ENCODE data around the gene OR6B1. TPM values are rescaled to one million over a fixed set of nuclear protein-coding genes. Genes with fewer than 3 reads are reported as not detected.
"Not testable (repeated sequence)": the region's sequence is repeated elsewhere in the genome, so short reads cannot be mapped to it uniquely, and the experiment has no call there.

The OR6B1 gene
- total RNA-seq, 1 donor from 2014 or later, result not detected

DNA sequence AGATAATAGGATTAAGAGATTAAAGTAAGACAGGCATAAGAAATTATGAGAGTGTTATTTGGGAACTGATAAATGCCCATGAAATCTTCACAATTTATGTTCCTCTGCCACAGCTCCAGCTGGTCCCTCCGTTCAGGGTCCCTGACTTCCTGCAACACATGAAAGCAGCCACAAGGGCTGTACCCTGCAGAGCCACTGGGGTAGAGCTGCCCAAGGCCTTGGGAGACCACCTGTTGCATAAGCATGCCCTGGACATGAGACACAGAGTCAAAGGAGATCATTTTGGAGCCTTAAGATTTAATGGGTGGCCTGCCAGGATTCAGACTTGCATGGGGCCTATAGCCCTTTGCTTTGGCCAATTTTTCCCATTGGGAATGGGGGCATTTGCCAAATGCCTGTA is 10.7 kb downstream of the OR6B1 start:
- H3K27ac Mint-ChIP-seq; H3K4me1 Mint-ChIP-seq (ENCODE audit: low read depth); H3K4me3 Mint-ChIP-seq; H3K36me3 Mint-ChIP-seq (ENCODE audit: low read depth); DNase-seq (ENCODE audit: low spot score); intact Hi-C loops (cut with micrococcal nuclease): not testable (repeated sequence)
- Mint-ChIP-seq H3K9me3 (peaks cover 22% of the 10 kb centered on the region), H3K27me3 (ENCODE audit: insufficient read depth) (peaks cover 10% of the 10 kb centered on the region)

DNA sequence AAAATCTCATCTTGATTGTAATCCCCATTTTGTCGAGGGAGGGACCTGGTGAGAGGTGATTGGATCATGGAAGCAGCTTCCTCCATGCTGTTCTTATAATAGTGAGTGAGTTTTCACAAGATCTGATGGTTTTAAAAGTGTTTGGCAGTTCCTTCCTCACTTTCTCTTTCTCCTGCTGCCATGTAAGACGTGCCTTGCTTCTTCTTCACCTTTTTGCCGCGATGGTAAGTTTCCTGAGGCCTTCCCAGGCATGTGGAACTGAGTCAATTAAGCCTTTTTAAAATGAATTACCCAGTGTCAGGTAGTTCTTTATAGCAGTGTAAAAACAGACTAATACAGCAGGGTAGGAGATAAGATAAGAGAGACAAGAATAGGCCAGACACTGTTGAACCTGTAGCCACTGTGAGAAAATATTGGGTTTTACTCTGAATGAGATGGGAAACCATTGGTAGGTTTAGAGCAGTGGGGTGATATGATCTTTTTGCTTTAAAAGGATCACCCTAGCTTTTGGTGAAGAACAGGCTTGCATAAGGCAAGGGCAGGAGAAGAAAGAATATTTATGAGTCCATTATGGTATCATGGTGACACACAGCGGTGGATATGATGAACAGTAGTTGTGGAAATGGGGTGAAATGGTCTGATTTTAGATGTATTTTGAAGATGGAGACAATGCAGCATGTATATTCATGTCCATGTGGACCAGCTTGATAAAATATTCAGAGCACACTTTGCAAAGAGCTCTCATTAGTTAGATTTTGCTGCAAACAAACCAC is 11.5 kb downstream of the OR6B1 start:
- DNase-seq (ENCODE audit: low spot score), result no peak
- H3K27me3 Mint-ChIP-seq (ENCODE audit: insufficient read depth), result peaks cover 10% of the 10 kb centered on the region
- no peaks in the 10 kb centered on the region for H3K4me1 Mint-ChIP-seq (ENCODE audit: low read depth)
- H3K4me3 Mint-ChIP-seq, result no peak overlapping the region
- H3K36me3 Mint-ChIP-seq (ENCODE audit: low read depth), result no peaks in the 10 kb centered on the region
- peaks cover 22% of the 10 kb centered on the region for H3K9me3 Mint-ChIP-seq
- no peak overlapping the region for H3K27ac Mint-ChIP-seq
- intact Hi-C loops (cut with micrococcal nuclease), result no loop called here

DNA sequence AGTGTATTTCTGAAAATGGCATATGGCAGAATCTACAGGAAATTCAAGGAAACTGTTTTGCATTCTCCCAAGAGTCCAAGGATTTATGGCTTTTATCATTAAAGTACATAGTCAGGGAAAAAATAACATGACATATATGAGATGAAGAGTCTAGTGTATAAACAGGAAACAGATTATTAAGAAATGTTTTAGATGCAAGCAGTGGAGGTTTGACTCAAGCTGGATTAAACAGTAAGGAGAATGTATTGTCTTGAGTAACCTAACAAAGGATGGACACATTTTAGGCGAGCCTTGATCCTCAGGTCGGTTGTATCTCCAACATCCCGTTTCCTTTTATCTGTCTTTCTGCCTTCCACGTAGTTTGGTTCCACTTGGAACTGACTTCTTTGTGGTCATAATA is 17.9 kb downstream of the OR6B1 start:
- Mint-ChIP-seq H3K27ac (no peak overlapping the region), H3K4me3 (no peak overlapping the region), H3K36me3 (ENCODE audit: low read depth) (no peaks in the 10 kb centered on the region), H3K27me3 (ENCODE audit: insufficient read depth) (peaks cover 10% of the 10 kb centered on the region), H3K9me3 (no peaks in the 10 kb centered on the region), H3K4me1 (ENCODE audit: low read depth) (no peaks in the 10 kb centered on the region)
- intact Hi-C loops (cut with micrococcal nuclease), result no loop called here
- no peak for DNase-seq (ENCODE audit: low spot score)

DNA sequence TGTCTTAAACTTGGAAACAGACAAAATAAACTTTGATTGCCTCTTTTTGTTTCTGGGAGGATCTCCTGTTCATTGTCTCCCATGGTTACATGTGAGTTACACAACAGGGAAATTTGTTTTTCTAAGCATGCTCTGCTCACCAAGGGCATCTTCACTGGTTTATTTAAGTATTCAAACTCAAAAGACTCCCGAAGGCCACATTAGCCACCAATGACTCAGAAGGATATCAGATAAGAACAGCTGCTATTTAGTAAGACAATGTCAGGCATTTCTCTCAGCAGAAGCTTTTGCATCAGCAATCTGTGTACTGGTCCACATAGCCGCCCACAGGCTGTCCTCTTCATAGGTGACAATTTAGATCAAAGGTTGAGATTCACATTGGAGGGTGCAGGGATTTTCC is 19.3 kb downstream of the OR6B1 start:
- Mint-ChIP-seq H3K4me1 (ENCODE audit: low read depth) (no peaks in the 10 kb centered on the region), H3K27me3 (ENCODE audit: insufficient read depth) (peaks cover 7% of the 10 kb centered on the region), H3K4me3 (no peak overlapping the region), H3K9me3 (no peaks in the 10 kb centered on the region), H3K36me3 (ENCODE audit: low read depth) (no peaks in the 10 kb centered on the region), H3K27ac (no peak overlapping the region)
- no peak for DNase-seq (ENCODE audit: low spot score)
- intact Hi-C loops (cut with micrococcal nuclease), result no loop called here

DNA sequence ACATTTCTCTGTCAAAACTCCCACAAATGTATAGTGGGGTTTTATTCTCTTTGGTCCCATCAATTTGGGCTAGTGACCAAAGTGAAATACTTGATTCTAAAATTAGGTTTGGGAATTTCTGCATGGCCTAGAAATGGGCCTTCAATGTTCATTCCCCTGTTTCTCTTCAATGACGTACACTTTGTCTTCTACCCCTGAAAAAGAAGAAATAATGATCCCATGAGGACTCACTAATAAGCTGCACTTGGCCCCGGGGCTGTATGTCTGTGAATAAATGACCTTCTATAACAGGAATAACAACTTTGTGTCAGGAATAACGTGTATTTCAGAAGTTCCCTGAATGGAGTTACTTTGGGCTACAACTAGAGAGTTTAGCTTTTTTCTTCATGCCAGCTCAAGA is 20.2 kb downstream of the OR6B1 start:
- H3K36me3 Mint-ChIP-seq (ENCODE audit: low read depth), result no peaks in the 10 kb centered on the region
- DNase-seq (ENCODE audit: low spot score), result no peak
- peaks cover 2% of the 10 kb centered on the region for H3K27me3 Mint-ChIP-seq (ENCODE audit: insufficient read depth)
- H3K27ac Mint-ChIP-seq, result no peak overlapping the region
- intact Hi-C loops (cut with micrococcal nuclease), result no loop called here
- H3K4me1 Mint-ChIP-seq (ENCODE audit: low read depth), result no peaks in the 10 kb centered on the region
- H3K9me3 Mint-ChIP-seq, result no peaks in the 10 kb centered on the region
- H3K4me3 Mint-ChIP-seq, result no peak overlapping the region

DNA sequence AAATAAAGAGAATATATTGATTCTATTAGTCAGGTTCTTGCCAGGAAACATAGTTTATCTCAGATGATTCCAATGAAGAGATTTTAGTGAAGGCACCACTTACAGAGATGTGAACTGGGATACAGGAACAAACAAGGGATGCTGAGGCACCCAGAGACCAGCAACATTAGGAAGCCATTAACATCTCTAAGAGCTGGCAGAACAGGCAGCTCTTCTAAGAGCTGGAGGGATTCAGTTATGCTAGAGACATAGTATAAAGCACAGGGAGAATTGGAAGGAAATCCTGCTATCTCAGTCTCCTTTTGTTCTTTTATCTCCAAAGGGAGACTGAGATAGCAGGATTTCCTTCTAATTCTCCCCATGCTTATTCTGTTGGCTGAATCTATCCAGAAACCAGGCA is 22.0 kb downstream of the OR6B1 start:
- Mint-ChIP-seq H3K27me3 (ENCODE audit: insufficient read depth) (no peaks in the 10 kb centered on the region), H3K9me3 (no peaks in the 10 kb centered on the region), H3K36me3 (ENCODE audit: low read depth) (no peaks in the 10 kb centered on the region), H3K27ac (no peak overlapping the region), H3K4me1 (ENCODE audit: low read depth) (no peaks in the 10 kb centered on the region), H3K4me3 (no peak overlapping the region)
- DNase-seq (ENCODE audit: low spot score), result no peak
- intact Hi-C loops (cut with micrococcal nuclease), result no loop called here

DNA sequence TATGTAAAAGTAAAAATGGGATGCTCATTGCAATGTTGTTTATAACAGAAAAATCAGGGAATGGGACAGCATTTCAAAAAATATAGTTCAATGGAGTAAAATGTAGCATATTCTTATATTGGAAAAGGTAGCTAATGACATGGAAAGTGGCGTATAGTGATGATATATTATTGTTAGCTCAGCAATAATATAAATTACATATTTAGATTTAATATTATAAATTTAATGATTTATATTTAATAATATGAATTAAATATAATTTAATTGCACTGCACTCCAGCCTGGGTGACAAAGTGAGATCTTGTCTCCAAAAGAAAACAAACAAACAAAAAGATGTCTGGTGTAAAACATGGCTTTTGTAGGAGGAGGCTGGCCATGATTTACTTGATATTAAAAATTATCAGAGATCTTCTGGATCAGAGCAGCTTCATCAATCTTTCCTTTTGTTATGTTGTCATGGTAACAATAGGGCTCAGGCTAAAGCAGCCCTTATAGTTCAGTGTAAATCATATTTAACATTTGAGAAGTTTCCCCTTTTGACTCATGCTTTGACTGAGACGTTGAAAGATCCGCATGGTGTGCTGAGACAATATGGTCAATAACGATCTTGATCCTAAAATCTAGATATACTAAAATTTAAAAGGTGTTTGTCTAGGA is 23.2 kb downstream of the OR6B1 start:
- H3K4me3 Mint-ChIP-seq, result no peak overlapping the region
- intact Hi-C loops (cut with micrococcal nuclease), result no loop called here
- no peaks in the 10 kb centered on the region for H3K9me3 Mint-ChIP-seq
- no peaks in the 10 kb centered on the region for H3K36me3 Mint-ChIP-seq (ENCODE audit: low read depth)
- DNase-seq (ENCODE audit: low spot score), result no peak
- no peak overlapping the region for H3K27ac Mint-ChIP-seq
- H3K27me3 Mint-ChIP-seq (ENCODE audit: insufficient read depth), result no peaks in the 10 kb centered on the region
- H3K4me1 Mint-ChIP-seq (ENCODE audit: low read depth), result no peaks in the 10 kb centered on the region

DNA sequence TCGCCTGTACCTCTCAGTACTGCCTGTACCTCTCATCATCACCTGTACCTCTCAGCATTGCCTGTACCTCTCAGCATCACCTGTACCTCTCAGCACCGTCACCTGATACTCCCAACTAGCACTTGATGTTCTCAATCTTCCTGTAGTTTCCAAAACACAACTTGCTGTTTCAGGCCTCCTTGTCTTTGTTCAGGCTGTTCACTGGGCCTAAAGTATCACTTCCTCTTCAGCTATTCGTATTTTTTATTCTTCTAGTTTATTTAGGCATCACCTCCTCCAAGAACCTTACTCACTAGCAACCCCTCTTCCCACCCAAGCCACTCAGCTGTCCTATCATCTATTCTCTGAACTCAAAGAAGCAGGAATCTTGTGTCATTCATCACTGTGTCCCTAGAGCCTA is 24.1 kb downstream of the OR6B1 start:
- Mint-ChIP-seq H3K4me3 (no peak overlapping the region), H3K27me3 (ENCODE audit: insufficient read depth) (no peaks in the 10 kb centered on the region), H3K9me3 (no peaks in the 10 kb centered on the region), H3K36me3 (ENCODE audit: low read depth) (no peaks in the 10 kb centered on the region), H3K4me1 (ENCODE audit: low read depth) (no peaks in the 10 kb centered on the region), H3K27ac (no peak overlapping the region)
- intact Hi-C loops (cut with micrococcal nuclease), result no loop called here
- DNase-seq (ENCODE audit: low spot score), result no peak

DNA sequence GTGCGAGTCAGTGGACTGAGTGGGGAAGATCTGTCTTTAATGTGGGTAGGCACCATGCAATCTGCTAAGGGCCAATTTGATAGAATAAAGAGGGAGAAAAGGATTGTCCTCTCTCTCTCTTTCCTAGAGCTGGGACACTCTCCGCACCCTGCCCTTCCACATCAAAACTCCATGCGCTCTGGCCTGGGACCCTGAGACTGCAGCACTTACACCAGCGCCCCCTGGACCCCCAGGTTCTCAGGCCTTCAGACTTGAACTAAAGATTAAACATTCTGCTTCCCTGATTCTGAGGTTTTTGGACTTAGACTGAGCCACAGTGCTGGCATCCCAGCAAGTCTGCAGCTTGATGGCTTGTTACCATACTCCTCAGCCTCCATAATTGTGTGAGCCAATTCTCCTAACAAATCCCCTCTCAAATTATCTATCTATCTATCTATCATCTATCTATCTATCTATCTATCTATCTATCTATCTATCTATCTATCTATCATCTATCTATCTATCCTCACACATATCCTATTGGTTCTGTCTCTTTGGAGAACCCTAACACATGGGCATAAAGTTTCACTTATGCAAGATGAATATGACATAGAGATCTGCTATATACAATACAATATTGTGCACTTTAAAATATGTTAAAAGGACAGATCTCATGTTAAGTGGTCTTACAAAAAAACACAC is 26.2 kb downstream of the OR6B1 start:
- Mint-ChIP-seq H3K27me3 (ENCODE audit: insufficient read depth) (peaks cover 6% of the 10 kb centered on the region), H3K27ac (no peak overlapping the region)

DNA sequence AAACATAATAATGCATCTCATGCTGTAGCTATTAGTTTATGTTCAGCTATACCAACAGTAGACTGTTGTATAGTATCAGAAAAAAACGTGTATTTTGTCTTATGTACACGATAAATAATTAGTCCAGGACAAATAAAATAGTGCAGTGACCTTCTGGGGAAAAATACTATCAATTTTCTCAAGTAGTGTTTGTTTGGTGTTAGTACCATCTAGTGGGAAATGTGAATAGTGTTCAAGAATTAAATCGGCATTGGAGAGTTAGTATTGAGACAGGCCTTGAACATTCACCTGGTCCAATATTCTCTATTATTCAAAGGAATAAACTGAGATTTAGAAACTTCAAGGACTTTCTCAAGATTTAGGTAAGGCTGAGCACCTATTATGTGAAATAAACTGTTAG is 26.9 kb downstream of the OR6B1 start:
- no peak for DNase-seq (ENCODE audit: low spot score)

More for the DNA sequence above, 26.2 kb downstream of the OR6B1 start:
- Mint-ChIP-seq H3K4me1 (ENCODE audit: low read depth) (no peaks in the 10 kb centered on the region), H3K36me3 (ENCODE audit: low read depth) (no peaks in the 10 kb centered on the region), H3K4me3 (no peak overlapping the region), H3K9me3 (no peaks in the 10 kb centered on the region)
- intact Hi-C loops (cut with micrococcal nuclease), result loop anchor here (2.0 kb wide), 1 partner anchor 126 kb away; no protein-coding TSS in a partner anchor
- DNase-seq (ENCODE audit: low spot score), result no peak

DNA sequence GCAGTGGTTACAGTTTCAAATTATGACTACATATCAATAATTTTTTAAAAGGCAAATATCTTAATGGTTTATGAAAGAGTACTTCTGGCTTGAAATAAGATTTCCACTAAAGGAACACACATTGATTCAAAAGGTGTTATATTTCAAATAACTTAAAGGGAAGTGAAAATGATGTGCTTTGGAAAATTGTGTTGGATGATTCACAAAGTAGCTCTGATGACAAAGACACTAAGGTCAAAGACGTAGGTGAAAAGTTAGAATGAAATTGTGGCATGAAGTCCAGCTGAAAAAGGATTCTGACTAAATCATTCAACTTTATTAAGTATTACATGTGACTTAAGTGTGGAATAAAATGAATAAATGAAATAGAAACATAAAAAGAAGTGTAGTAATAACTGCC is 27.9 kb downstream of the OR6B1 start:
- no peaks in the 10 kb centered on the region for H3K9me3 Mint-ChIP-seq
- no peak for DNase-seq (ENCODE audit: low spot score)
- H3K36me3 Mint-ChIP-seq (ENCODE audit: low read depth), result no peaks in the 10 kb centered on the region
- peaks cover 15% of the 10 kb centered on the region for H3K27me3 Mint-ChIP-seq (ENCODE audit: insufficient read depth)
- no peak overlapping the region for H3K4me3 Mint-ChIP-seq
- H3K4me1 Mint-ChIP-seq (ENCODE audit: low read depth), result no peaks in the 10 kb centered on the region
- no peak overlapping the region for H3K27ac Mint-ChIP-seq
- intact Hi-C loops (cut with micrococcal nuclease), result loop anchor here (2.0 kb wide), 1 partner anchor 127 kb away; no protein-coding TSS in a partner anchor

More for the DNA sequence above, 26.9 kb downstream of the OR6B1 start:
- H3K4me3 Mint-ChIP-seq, result no peak overlapping the region
- intact Hi-C loops (cut with micrococcal nuclease), result loop anchor here (2.0 kb wide), 1 partner anchor 126 kb away; no protein-coding TSS in a partner anchor
- H3K9me3 Mint-ChIP-seq, result no peaks in the 10 kb centered on the region
- no peaks in the 10 kb centered on the region for H3K36me3 Mint-ChIP-seq (ENCODE audit: low read depth)
- H3K27me3 Mint-ChIP-seq (ENCODE audit: insufficient read depth), result peaks cover 11% of the 10 kb centered on the region
- H3K4me1 Mint-ChIP-seq (ENCODE audit: low read depth), result no peaks in the 10 kb centered on the region
- H3K27ac Mint-ChIP-seq, result no peak overlapping the region

DNA sequence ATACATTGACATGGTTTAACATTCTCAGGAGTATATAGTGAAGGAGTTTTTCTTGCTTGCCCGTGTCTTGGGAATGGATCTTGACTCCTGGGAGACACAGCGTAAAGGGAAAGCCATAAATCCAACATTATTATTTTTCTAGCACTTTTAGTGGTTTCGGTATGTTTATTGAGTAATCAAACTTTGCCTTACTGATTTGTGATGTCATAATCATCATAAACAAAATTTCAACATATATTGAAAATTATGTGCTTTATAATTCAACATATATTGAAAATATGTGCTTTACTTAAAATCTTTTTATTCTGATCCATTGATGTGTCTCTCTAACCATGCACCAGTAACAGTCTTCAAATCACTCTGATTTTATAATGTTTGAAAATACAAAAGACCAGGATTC is 28.4 kb downstream of the OR6B1 start:
- H3K4me1 Mint-ChIP-seq (ENCODE audit: low read depth), result no peaks in the 10 kb centered on the region
- H3K36me3 Mint-ChIP-seq (ENCODE audit: low read depth), result no peaks in the 10 kb centered on the region
- no peak for DNase-seq (ENCODE audit: low spot score)
- H3K27me3 Mint-ChIP-seq (ENCODE audit: insufficient read depth), result peaks cover 17% of the 10 kb centered on the region
- intact Hi-C loops (cut with micrococcal nuclease), result no loop called here
- H3K27ac Mint-ChIP-seq, result no peak overlapping the region
- no peaks in the 10 kb centered on the region for H3K9me3 Mint-ChIP-seq
- no peak overlapping the region for H3K4me3 Mint-ChIP-seq

DNA sequence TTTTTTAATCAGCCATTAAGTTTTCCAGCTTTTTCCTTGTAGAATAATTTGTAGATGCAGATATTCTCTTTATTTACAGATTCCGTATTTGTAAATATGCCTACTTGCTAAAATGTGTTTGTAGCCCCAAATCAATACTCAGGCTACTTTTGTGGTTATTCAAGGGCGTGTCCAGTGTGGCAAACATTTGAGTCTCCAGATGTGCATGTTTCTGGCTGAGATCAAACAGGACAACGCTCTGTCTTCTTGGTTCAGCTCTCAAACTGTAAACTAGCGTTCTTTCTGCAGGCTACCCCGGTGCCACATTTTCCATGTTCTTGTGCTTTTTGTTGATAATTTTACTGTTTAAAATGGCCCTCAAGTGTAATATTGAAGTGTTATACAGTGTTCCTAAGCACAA is 32.4 kb downstream of the OR6B1 start:
- H3K4me1 Mint-ChIP-seq (ENCODE audit: low read depth), result no peaks in the 10 kb centered on the region
- H3K27me3 Mint-ChIP-seq (ENCODE audit: insufficient read depth), result peaks cover 17% of the 10 kb centered on the region
- H3K9me3 Mint-ChIP-seq, result no peaks in the 10 kb centered on the region
- no peak overlapping the region for H3K27ac Mint-ChIP-seq
- no peak for DNase-seq (ENCODE audit: low spot score)
- H3K36me3 Mint-ChIP-seq (ENCODE audit: low read depth), result no peaks in the 10 kb centered on the region
- H3K4me3 Mint-ChIP-seq, result no peak overlapping the region
- intact Hi-C loops (cut with micrococcal nuclease), result no loop called here

Measured in activated T-helper 1 cell treated with anti-CD3 and anti-CD28 coated beads, Interleukin-12 subunit alpha, Interleukin-12 subunit beta, Interleukin-2, Interleukin-4 antibody, amounts not matched to agents 30 ng/mL and 10 ng/mL and 1 ng/mL, durations not matched to agents 14 hours and 24 hours and 36 hours (primary cell).